GM21367 (cell line): ENCODE data around the gene ATP2B2.

ENCODE experiments used
- ATAC-seq: cut with Tn5 transposase; IDR thresholded peaks from one replicate; pipeline ENCODE4 v1.9.1; 2021; ENCODE audit not compliant: unreplicated experiment

The ATP2B2 gene

DNA sequence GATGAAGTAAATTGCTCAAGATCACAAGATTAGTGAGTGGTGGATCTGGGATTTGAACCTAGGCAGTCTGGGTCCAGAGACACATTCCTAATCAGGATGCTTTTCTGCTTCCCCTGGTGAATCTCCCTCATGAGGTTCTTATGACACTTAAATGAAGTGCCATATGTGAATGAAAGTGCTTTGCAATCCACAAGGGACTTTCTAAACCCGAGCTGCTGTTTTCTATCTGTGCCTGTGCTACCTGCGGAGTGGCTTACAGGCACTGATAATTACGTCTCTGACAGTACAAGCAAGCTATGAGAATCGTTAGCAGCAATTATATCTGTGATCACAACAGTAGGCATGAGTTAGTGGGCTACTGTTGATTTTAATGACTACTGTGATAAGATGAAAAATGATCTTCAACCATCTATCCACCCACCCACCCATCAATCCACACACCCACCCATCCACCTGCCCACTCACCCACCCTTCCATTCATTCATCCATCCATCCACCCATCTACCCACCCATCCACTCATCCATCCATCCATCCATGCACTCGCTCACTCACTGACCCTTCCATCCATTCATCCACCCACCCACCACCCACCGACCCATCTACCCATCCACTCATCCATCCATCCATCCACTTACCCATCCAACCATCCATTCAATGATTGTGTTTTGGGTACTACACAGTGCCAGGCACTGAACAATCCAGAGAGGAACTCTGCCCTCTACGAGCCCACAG, 51.8 kb downstream of the ATP2B2 start:
- no peak for ATAC-seq

DNA sequence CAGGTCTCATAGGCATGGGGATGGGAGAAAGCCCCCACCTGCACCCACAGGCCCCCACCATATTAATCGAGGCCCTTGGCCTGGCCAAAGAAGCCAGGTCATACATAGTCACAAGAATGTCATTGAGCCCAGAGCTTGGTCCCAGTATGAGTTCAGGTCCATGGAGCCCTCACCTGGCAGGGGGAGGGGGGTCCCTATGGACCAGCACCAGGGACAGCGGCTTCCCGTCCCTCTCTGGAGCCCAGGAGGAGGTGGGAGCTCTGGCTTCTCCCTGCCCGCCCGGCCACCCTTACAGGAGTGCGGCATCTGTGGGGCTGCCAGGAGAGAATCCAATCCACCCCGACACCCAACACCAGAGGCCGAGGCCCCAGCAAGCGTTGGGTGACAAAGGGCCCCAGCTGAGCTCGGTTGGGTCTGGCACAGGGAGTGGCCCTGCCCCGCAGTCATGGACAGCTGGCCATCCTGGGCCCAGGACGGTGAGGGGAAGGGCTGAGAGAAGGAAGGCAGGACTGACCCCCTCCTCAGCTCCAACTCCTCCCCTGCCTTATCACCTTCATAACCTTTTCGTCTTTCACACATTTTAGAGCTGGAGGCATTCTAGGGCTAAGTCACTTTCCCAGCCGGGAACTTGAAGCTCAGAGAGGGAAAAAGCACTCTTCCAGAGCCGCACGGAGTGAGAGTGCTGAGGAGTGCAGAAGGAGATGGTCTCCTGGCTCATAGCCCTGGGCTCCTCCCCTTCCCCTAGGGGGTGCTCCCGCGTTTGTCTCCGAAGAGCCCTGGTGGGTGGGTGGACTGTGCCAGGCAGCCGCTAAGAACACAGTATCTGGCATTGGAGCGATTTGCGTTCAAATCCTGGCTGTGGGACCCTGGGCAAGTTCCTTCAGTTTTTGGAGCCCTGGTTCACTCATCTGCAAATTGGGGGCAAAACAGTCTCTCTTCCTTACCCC, 54.6 kb downstream of the ATP2B2 start:
- ATAC-seq = no peak

DNA sequence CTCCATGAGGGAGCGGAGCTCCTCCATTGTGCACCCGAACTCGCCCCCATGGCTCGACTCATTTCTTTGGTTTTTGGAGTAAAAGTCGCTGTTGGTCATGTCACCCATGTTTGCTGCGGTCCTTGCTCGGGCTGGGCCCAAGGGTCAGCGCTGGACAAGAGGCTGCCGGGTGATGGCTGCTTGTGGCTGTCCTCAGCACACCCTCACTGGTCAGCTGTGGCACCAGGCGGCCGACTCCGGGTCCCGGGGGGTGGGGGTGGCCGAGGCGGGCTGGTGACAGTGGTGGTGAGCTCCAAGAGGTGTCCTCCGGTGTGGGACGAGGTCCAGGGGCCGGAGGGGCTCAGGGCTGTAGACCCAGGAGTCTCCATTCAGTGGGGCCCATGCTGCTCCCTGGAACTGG, 56.0 kb downstream of the ATP2B2 start:
- ATAC-seq = no peak

DNA sequence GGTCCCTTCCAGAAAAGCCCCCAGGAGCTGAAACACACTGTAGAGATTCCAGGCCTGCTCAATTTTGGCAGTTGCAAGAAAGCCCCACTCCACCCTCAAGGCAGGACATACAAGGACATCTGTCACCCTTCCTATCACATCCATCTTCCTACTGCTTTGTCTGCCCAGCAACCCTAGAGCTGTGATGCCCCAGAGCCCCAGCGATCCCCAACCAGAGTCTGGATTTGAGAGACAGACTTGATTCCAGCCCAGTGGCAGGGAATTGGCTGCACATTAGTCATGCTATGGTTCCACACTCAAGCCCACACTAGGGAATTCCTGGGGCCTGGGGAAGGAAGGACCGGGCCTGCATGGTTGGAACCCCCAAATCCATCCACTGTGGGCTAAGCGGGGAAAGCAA, 56.8 kb downstream of the ATP2B2 start:
- ATAC-seq = no peak

GRCh38 chr3:10447527-10448260, 57.7 kb downstream of the ATP2B2 start:
- ATAC-seq = no peak

- ATAC-seq = no peak
Observed at GRCh38 chr3:10447110-10447509, 58.3 kb downstream of the ATP2B2 start.

DNA sequence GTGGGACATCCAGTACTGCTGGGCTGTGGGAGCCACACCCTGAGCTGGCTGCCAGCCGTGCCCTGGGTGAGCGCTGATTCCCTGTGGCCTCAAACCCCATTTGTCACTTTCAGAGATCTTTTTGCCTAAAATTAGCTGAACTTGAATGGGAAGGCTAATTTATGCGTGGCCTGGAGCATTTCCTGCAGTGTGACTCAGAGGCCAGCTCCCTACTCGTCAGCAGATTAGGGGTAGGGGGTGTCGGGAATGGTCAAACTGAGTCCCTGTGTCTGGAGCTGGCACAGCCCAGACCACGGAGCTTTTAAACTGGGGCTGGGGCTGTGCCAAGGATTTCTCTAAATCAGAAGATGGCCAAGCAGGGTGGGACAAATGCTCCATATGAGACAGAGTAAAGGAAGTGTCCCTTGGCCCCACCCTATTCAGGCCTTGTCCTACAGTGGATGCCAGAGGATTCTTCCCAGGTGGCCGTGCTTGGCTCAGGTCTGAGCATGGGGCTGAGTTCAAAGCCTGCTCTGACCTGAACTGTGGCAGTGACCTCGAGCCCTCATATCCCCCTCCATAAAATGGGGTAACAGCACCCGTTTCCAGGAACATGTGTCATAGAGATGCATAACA, 59.7 kb downstream of the ATP2B2 start:
- no peak for ATAC-seq

DNA sequence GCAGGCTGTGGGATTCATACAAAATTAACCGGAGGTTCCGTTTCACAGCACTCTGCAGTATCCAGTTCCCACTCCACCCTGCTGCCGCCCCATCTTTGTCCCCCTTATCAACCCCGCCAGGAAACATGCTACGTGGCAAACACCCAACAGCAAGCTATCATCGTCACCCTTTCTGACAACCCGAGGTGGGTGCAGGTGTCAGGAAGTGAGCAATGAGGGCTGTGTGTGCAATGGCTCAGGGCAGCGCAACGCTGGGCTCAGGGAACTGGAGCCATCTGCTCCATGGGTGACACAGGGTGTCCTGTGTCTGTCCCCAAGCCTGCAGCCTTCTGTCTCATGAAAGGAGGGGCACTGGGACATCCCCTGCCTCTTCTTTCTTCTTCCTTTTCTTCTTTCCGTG, 60.9 kb downstream of the ATP2B2 start:
- no peak for ATAC-seq

DNA sequence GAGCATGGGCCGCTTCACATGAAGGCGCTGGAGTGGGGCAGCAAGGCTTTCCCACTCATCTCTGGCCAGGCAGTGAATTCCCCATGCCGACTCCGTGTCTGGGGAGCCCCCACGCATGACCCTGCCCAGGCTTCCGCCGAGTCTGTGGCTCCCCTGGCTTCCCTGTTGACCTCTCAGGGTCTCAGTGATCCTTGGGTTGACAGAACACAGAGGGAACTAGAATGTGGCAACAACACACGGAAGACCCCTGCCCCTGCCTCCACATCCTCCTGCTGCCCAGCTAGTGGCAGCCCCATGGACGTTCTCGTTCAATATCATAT, 61.3 kb downstream of the ATP2B2 start:
- ATAC-seq = no peak

DNA sequence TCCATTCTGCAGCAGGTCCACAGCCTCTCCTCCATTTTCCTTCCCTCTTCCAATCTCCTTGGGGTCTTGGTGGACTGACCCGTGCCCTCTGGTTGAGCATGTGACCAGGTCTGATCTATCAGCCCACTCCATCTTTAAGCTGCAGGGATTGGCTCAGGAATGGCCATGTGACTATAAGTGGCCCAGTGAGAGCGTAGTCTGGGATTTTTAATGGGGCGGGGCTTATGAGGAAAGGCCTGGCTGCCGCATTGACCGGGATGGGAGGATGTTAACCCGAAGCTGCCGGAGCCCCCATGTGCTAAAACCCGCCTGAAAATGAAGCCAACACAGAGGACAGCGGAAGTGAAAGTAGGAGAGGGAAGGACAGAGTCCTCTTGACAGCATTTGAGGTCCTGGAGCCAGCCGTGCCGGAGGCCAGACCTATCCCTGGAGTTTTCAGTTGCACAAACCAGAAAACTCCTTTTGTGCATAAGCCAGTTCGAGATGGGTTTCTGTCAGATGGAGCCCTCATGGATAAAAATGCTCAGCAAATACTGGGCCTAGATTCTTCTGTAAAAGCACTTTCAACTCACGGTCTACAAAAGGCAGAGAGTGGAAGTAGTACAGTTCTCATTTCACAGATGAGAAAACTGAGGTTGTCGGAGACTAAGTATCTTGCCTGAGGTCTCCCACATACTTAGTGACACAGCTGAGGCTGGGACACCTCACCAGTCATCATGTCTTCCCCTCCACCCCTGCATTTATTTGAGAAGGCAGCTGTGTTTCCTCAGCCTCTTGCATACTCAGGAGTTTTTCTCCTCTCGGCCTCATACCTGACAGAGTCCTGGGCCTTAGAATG, 61.9 kb downstream of the ATP2B2 start:
- ATAC-seq = no peak

- ATAC-seq = no peak
Observed at GRCh38 chr3:10442151-10442795, 63.1 kb downstream of the ATP2B2 start.

- no peak for ATAC-seq
Observed at GRCh38 chr3:10440684-10441083, 64.7 kb downstream of the ATP2B2 start.

GRCh38 chr3:10438902-10439610, 66.3 kb downstream of the ATP2B2 start:
- ATAC-seq = no peak

GRCh38 chr3:10437995-10438901, 67.1 kb downstream of the ATP2B2 start:
- no peak for ATAC-seq

- ATAC-seq = peak; percentile 70
Observed at GRCh38 chr3:10437272-10437994, 68.0 kb downstream of the ATP2B2 start.

DNA sequence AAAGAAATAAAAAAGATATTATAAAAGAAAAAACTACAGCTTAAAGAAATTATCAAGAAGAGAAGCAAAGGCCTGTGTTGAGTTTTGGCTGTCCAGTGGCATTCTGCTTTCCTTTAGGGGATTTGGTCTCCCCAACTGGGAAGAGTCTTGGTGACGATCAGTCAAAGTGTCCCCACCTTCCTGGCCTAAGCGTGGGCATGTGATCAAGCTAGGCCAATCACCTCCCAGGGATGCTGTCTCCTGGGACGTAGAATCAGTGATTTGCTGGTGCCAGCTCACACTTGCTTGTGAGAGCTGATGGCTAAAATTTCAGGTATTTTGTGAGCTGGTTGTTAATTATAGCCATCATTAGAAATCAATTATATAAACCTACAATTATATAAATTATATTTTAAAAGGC, 69.5 kb downstream of the ATP2B2 start:
- no peak for ATAC-seq

- ATAC-seq = no peak
Observed at GRCh38 chr3:10434938-10435336, 70.4 kb downstream of the ATP2B2 start.
